ENCODE measurements around the gene MAP4. TPM values are rescaled to one million over a fixed set of nuclear protein-coding genes. Genes with fewer than 3 reads are reported as not detected.

MAP4 gene
- total and polyA plus RNA-seq, 2 of the 13 experiments (the other 11 are each of a cell fraction or from before 2014, with no cell fraction given) = 33.1 to 38.7 TPM

DNA sequence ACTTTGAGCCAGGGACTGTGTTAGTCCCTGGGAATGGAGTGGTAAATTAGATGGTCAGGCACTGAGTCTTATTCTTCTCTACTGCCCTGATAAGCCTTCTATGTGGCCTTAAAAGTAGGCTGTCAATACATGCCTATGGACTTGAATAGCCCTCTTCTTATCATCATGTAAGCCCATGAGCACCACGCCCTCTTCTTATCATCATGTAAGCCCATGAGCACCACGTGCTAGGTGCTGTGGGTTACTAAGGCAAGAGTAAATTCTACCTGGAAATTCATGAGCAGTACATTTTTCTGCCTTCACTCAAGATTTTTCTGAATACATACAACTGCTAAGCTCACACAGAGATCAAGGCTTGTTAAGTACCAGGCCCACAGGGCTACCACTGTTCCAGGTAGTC, 144.8 kb downstream of the MAP4 start:
- intact Hi-C loops (cut with micrococcal nuclease; ENCODE audit: unreplicated experiment) = no loop called here
- no peaks in the 10 kb centered on the region for H4K20me1 ChIP-seq (ENCODE audit: insufficient read depth, low read length)
- peaks cover 25 to 78% of the 10 kb centered on the region in 2 experiments for H3K36me3 ChIP-seq (replicated peaks in 1 of 2; ENCODE audit: control insufficient read depth in 1 of 2, insufficient read depth in 2 of 2, low read length in 2 of 2)
- H3K9ac ChIP-seq (ENCODE audit: insufficient read depth, low read depth, low read length) = no peak overlapping the region
- CTCF ChIA-PET (ENCODE audit: low intra/inter-chr PET ratio, low total read pairs) = no interaction called here
- POLR2A ChIA-PET = no interaction called here
- no peaks in the 10 kb centered on the region for H3K27me3 ChIP-seq (ENCODE audit: control insufficient read depth in 1 of 2, insufficient read depth in 2 of 2, low read length in 2 of 2)
- H3K4me2 ChIP-seq (ENCODE audit: low read depth, low read length) = no peak overlapping the region
- H2AFZ ChIP-seq (ENCODE audit: low read length) = no peak overlapping the region
- no peaks in the 10 kb centered on the region for H3K9me3 ChIP-seq (ENCODE audit: low read length)
- DNase-seq (ENCODE audit: low spot score) = no peak
- WGBS (ENCODE audit: low lambda C conversion rate) = 100% methylated on average over 2 of the region's 2 CpGs
- H3K4me3 ChIP-seq (replicated peaks in 1 of 3; ENCODE audit: insufficient read depth in 1 of 3, low read depth in 2 of 3, low read length in 3 of 3) = no peak overlapping the region
- no peak for ATAC-seq
- H3K79me2 ChIP-seq (ENCODE audit: insufficient read depth, low read length) = no peaks in the 10 kb centered on the region
- FAIRE-seq = no peak
- BruUV-seq (replicated peaks) = no TSS peak
- H3K4me1 ChIP-seq (ENCODE audit: insufficient read depth, low read length) = no peaks in the 10 kb centered on the region
- TF ChIP-seq NR2F6 (IDR thresholded peaks at IDR 0.05) = no peak
- TF ChIP-seq NR2F6 (CRISPR knock-in tag; IDR thresholded peaks at IDR 0.05) = no peak
- TF ChIP-seq SRSF1 (optimal IDR thresholded peaks at IDR 0.05; ENCODE audit: low read depth, low read length) = no peak
- TF ChIP-seq ZNF264 (CRISPR knock-in tag; IDR thresholded peaks at IDR 0.05) = no peak
- in situ Hi-C loops (cut with HindIII; ENCODE audit: extremely low pct_ligation_motif_present, low pct_unique_long_range_greater_than_20kb) = no loop called here
- H3K27ac ChIP-seq (ENCODE audit: extremely low read length, insufficient read depth, low read length) = no peak overlapping the region

DNA sequence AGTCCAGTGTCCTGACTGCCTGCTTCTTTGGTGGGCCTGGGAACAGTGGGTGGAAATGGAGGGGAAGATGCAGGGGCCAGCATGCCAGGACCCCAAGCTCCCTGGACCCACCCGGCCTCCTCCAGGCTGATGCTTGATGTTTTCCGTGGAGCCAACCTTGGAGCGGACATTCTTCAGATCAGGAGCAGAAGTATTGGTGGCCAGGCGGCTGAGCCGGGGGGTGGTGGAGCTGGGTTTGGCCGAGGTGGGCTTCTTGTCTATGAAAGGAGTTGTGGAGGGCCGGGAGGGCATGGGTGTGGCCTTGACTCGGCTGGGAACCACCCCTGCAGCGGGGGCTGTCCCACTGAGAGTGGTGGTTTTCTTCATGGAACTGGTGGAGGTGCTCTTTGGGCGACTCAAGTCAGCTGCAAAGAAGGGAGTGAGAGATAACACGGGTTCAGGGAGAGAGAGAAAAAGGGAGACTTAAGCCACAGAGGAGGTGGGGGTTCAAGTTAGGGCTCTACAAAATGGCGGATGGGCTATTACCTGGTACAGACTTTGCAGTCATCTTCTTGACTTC, 145.4 kb downstream of the MAP4 start:
- WGBS (ENCODE audit: low lambda C conversion rate) = 98% methylated on average over 12 of the region's 12 CpGs
- peaks cover 25 to 77% of the 10 kb centered on the region in 2 experiments for H3K36me3 ChIP-seq (replicated peaks in 1 of 2; ENCODE audit: control insufficient read depth in 1 of 2, insufficient read depth in 2 of 2, low read length in 2 of 2)
- H3K9ac ChIP-seq (ENCODE audit: insufficient read depth, low read depth, low read length) = no peak overlapping the region
- H3K4me3 ChIP-seq (replicated peaks in 1 of 3; ENCODE audit: insufficient read depth in 1 of 3, low read depth in 2 of 3, low read length in 3 of 3) = no peak overlapping the region
- H3K79me2 ChIP-seq (ENCODE audit: insufficient read depth, low read length) = no peaks in the 10 kb centered on the region
- CTCF ChIA-PET (ENCODE audit: low intra/inter-chr PET ratio, low total read pairs) = no interaction called here
- intact Hi-C loops (cut with micrococcal nuclease; ENCODE audit: unreplicated experiment) (no loop called here), in situ Hi-C loops (cut with HindIII; ENCODE audit: extremely low pct_ligation_motif_present, low pct_unique_long_range_greater_than_20kb) (no loop called here)
- ATAC-seq (no peak), FAIRE-seq (no peak), DNase-seq (ENCODE audit: low spot score) (no peak)
- H2AFZ ChIP-seq (ENCODE audit: low read length) = no peak overlapping the region
- H4K20me1 ChIP-seq (ENCODE audit: insufficient read depth, low read length) = no peaks in the 10 kb centered on the region
- H3K4me1 ChIP-seq (ENCODE audit: insufficient read depth, low read length) = no peaks in the 10 kb centered on the region
- H3K4me2 ChIP-seq (ENCODE audit: low read depth, low read length) = no peak overlapping the region
- H3K9me3 ChIP-seq (ENCODE audit: low read length) = no peaks in the 10 kb centered on the region
- POLR2A ChIA-PET = no interaction called here
- H3K27ac ChIP-seq (ENCODE audit: extremely low read length, insufficient read depth, low read length) = no peak overlapping the region
- no peak for TF ChIP-seq GABPA (IDR thresholded peaks at IDR 0.05; ENCODE audit: low read depth, low read length)
- TF ChIP-seq GABPA (CRISPR knock-in tag; IDR thresholded peaks at IDR 0.05; ENCODE audit: low read depth) = no peak
- TF ChIP-seq ZNF3 (CRISPR knock-in tag; IDR thresholded peaks at IDR 0.05) = no peak
- no peak for TF ChIP-seq ZNF12 (CRISPR knock-in tag; IDR thresholded peaks at IDR 0.05)
- TF ChIP-seq ZNF264 (CRISPR knock-in tag; IDR thresholded peaks at IDR 0.05) = no peak
- no peak for TF ChIP-seq ISX (CRISPR knock-in tag; conservative IDR thresholded peaks at IDR 0.05)
- no peak for TF ChIP-seq TCF7L2 (IDR thresholded peaks at IDR 0.05; ENCODE audit: low read depth, low read length)
- TF ChIP-seq TMF1 (CRISPR knock-in tag; IDR thresholded peaks at IDR 0.05; ENCODE audit: low read depth) = no peak
- no peak for TF ChIP-seq HNF1B (CRISPR knock-in tag; IDR thresholded peaks at IDR 0.05)
- no peak for TF ChIP-seq ARNT (IDR thresholded peaks at IDR 0.05)
- TF ChIP-seq ZNF766 (CRISPR knock-in tag; IDR thresholded peaks at IDR 0.05; ENCODE audit: borderline replicate concordance) = no peak
- TF ChIP-seq YEATS2 (CRISPR knock-in tag; IDR thresholded peaks at IDR 0.05; ENCODE audit: borderline replicate concordance) = no peak
- TF ChIP-seq POLR2AphosphoS2 (IDR thresholded peaks at IDR 0.05; ENCODE audit: low read depth, low read length) = no peak
- BruUV-seq (replicated peaks) = no TSS peak
- no peaks in the 10 kb centered on the region for H3K27me3 ChIP-seq (ENCODE audit: control insufficient read depth in 1 of 2, insufficient read depth in 2 of 2, low read length in 2 of 2)
